ENCODE measurements around the gene DGKZ.
A peak's percentile ranks its signal among the peaks of the same experiment; 100 is the strongest.

Gene DGKZ

GRCh38 chr11:46404476-46405017 is 57.3 kb downstream of the DGKZ start:
- DNase-seq, result no peak

- no peak for DNase-seq
Measured at GRCh38 chr11:46407635-46408034, 60.4 kb downstream of the DGKZ start.

- no peak for DNase-seq
Measured at GRCh38 chr11:46408407-46408986, 61.2 kb downstream of the DGKZ start.

GRCh38 chr11:46410021-46410420 is 62.8 kb downstream of the DGKZ start:
- DNase-seq, result no peak

- DNase-seq, result peak; percentile 77
Measured at GRCh38 chr11:46413760-46414465, 66.7 kb downstream of the DGKZ start.

- peak; percentile 71 for DNase-seq
Measured at GRCh38 chr11:46414466-46414796, 67.2 kb downstream of the DGKZ start.

GRCh38 chr11:46414879-46415278 is 67.6 kb downstream of the DGKZ start:
- no peak for DNase-seq

GRCh38 chr11:46417711-46418110 is 70.4 kb downstream of the DGKZ start:
- no peak for DNase-seq

GRCh38 chr11:46418751-46419150 is 71.5 kb downstream of the DGKZ start:
- no peak for DNase-seq

GRCh38 chr11:46420513-46420912 is 73.2 kb downstream of the DGKZ start:
- no peak for DNase-seq

GRCh38 chr11:46421257-46421880 is 74.1 kb downstream of the DGKZ start:
- no peak for DNase-seq

GRCh38 chr11:46422588-46422987 is 75.3 kb downstream of the DGKZ start:
- no peak for DNase-seq

GRCh38 chr11:46426233-46426991 is 79.1 kb downstream of the DGKZ start:
- DNase-seq, result no peak

- no peak for DNase-seq
Measured at GRCh38 chr11:46427364-46427763, 80.1 kb downstream of the DGKZ start.

- DNase-seq, result no peak
Measured at GRCh38 chr11:46429717-46430116, 82.5 kb downstream of the DGKZ start.
